ENCODE results near the gene CRADD. TPM values are rescaled to one million over a fixed set of nuclear protein-coding genes. Genes with fewer than 3 reads are reported as not detected.

The CRADD gene
- total and polyA plus RNA-seq, 10 of the 15 experiments (the other 5 are each of a cell fraction or from before 2014, with no cell fraction given) = 7.6 to 15.5 (median 11.7) TPM

- in situ Hi-C loops (cut with MboI) (no loop called here), intact Hi-C loops (cut with micrococcal nuclease; ENCODE audit: unreplicated experiment) (no loop called here)
- Histone ChIP-seq H3K9ac (ENCODE audit: control insufficient read depth, insufficient read depth, low read length) (no peak overlapping the region), H3K4me1 (ENCODE audit: control insufficient read depth, insufficient read depth, low read length) (no peaks in the 10 kb centered on the region), H3K36me3 (ENCODE audit: control insufficient read depth in 2 of 2, insufficient read depth in 2 of 2, low read length in 1 of 2) (no peaks in the 10 kb centered on the region), H3K9me3 (replicated peaks; ENCODE audit: control insufficient read depth, insufficient read depth, low read length) (no peaks in the 10 kb centered on the region; the same call in 2 of the 3 replicates), H3K4me2 (ENCODE audit: control insufficient read depth, insufficient read depth) (no peak overlapping the region), H3K4me3 (no peak overlapping the region), H2AFZ (ENCODE audit: control insufficient read depth, low read depth, low read length) (no peak overlapping the region), H4K20me1 (ENCODE audit: control insufficient read depth, insufficient read depth) (no peaks in the 10 kb centered on the region), H3K27me3 (replicated peaks in 1 of 2; ENCODE audit: control insufficient read depth in 2 of 2, insufficient read depth in 2 of 2, low read length in 1 of 2) (no peaks in the 10 kb centered on the region), H3K79me2 (ENCODE audit: control insufficient read depth, insufficient read depth, low read length) (no peaks in the 10 kb centered on the region), H3K27ac (ENCODE audit: control insufficient read depth, insufficient read depth) (no peak overlapping the region)
- DNase-seq (ENCODE audit: low read depth, low spot score) (no peak), FAIRE-seq (no peak), ATAC-seq (no peak)
- BruUV-seq (replicated peaks) = no TSS peak
- RAD21 ChIA-PET (ENCODE audit: unreplicated experiment) = no interaction called here
- 0% methylated on average over 1 of the region's 1 CpG for WGBS (ENCODE audit: insufficient coverage, insufficient replicate concordance, low lambda C conversion rate, missing lambda C conversion rate)
- TF ChIP-seq ZNF274 (IDR thresholded peaks at IDR 0.05; ENCODE audit: insufficient read depth, insufficient read length) = no peak
- CTCF ChIA-PET = interaction anchor here (1.0 kb wide), 1 partner anchor 13 kb away, joined by 3 read pairs; no protein-coding TSS in a partner anchor
- POLR2A ChIA-PET = no interaction called here
- SMC1A ChIA-PET (ENCODE audit: uncharacterized antibody, unreplicated experiment) = interaction anchor here (0.6 kb wide), 1 partner anchor 15 kb away, joined by 3 read pairs; no protein-coding TSS in a partner anchor
Observed at GRCh38 chr12:93650626-93651025, 26.5 kb upstream of the CRADD start.

- no peak overlapping the region for H3K4me3 ChIP-seq
- no peak overlapping the region for H3K4me2 ChIP-seq (ENCODE audit: control insufficient read depth, insufficient read depth)
- DNase-seq (ENCODE audit: low read depth, low spot score) = no peak
- no peak for FAIRE-seq
- H3K79me2 ChIP-seq (ENCODE audit: control insufficient read depth, insufficient read depth, low read length) = no peaks in the 10 kb centered on the region
- no peak overlapping the region for H2AFZ ChIP-seq (ENCODE audit: control insufficient read depth, low read depth, low read length)
- H3K36me3 ChIP-seq (ENCODE audit: control insufficient read depth in 2 of 2, insufficient read depth in 2 of 2, low read length in 1 of 2) = no peaks in the 10 kb centered on the region
- intact Hi-C loops (cut with micrococcal nuclease; ENCODE audit: unreplicated experiment) = no loop called here
- CTCF ChIA-PET = interaction anchor here (0.7 to 1.7 kb wide), 2 partner anchors 16 to 30 kb away, joined by 3 to 4 read pairs; no protein-coding TSS in a partner anchor
- H3K4me1 ChIP-seq (ENCODE audit: control insufficient read depth, insufficient read depth, low read length) = no peaks in the 10 kb centered on the region
- H3K27ac ChIP-seq (ENCODE audit: control insufficient read depth, insufficient read depth) = no peak overlapping the region
- peak; percentile 88 for ATAC-seq
- H3K9me3 ChIP-seq (replicated peaks; ENCODE audit: control insufficient read depth, insufficient read depth, low read length) = no peaks in the 10 kb centered on the region; the same call in 2 of the 3 replicates
- H4K20me1 ChIP-seq (ENCODE audit: control insufficient read depth, insufficient read depth) = no peaks in the 10 kb centered on the region
- no peaks in the 10 kb centered on the region for H3K27me3 ChIP-seq (replicated peaks in 1 of 2; ENCODE audit: control insufficient read depth in 2 of 2, insufficient read depth in 2 of 2, low read length in 1 of 2)
- no TSS peak for BruUV-seq (replicated peaks)
- WGBS (ENCODE audit: insufficient coverage, insufficient replicate concordance, low lambda C conversion rate, missing lambda C conversion rate) = 30% methylated on average over 3 of the region's 3 CpGs
- SMC1A ChIA-PET (ENCODE audit: uncharacterized antibody, unreplicated experiment) = no interaction called here
- H3K9ac ChIP-seq (ENCODE audit: control insufficient read depth, insufficient read depth, low read length) = no peak overlapping the region
- RAD21 ChIA-PET (ENCODE audit: unreplicated experiment) = no interaction called here
- in situ Hi-C loops (cut with MboI) = no loop called here
- TF ChIP-seq TBL1XR1 (IDR thresholded peaks at IDR 0.05; ENCODE audit: low read depth, low read length) (no peak), ZZZ3 (IDR thresholded peaks at IDR 0.05; ENCODE audit: control insufficient read depth, insufficient read length, low read depth) (no peak), NR2F1 (conservative IDR thresholded peaks at IDR 0.05) (no peak), POU2F2 (IDR thresholded peaks at IDR 0.05; ENCODE audit: borderline replicate concordance, low read depth, low read length) (peak; percentile 74; the same call in 1 of the 3 replicates), SMARCA5 (IDR thresholded peaks at IDR 0.05) (no peak), MAX (IDR thresholded peaks at IDR 0.05; ENCODE audit: low read depth, low read length) (no peak), MTA3 (IDR thresholded peaks at IDR 0.05; ENCODE audit: borderline replicate concordance, low read length) (no peak), JUNB (IDR thresholded peaks at IDR 0.05) (peak; percentile 32; the same call in 1 of the 2 replicates), SPI1 (IDR thresholded peaks at IDR 0.05; ENCODE audit: borderline replicate concordance, insufficient read depth, low read depth, low read length) (peak; percentile 67; the same call in 1 of the 2 replicates)
- POLR2A ChIA-PET = no interaction called here
Observed at GRCh38 chr12:93653079-93653478, 24.1 kb upstream of the CRADD start.

Data from GM12878 (cell line).